ENCODE results near the gene PCDHB3. TPM values are rescaled to one million over a fixed set of nuclear protein-coding genes. Genes with fewer than 3 reads are reported as not detected.

Gene PCDHB3
- total and polyA plus RNA-seq, 2 of the 4 experiments (the other 2 are of a cell fraction), result 0.12 to 0.18 TPM

DNA sequence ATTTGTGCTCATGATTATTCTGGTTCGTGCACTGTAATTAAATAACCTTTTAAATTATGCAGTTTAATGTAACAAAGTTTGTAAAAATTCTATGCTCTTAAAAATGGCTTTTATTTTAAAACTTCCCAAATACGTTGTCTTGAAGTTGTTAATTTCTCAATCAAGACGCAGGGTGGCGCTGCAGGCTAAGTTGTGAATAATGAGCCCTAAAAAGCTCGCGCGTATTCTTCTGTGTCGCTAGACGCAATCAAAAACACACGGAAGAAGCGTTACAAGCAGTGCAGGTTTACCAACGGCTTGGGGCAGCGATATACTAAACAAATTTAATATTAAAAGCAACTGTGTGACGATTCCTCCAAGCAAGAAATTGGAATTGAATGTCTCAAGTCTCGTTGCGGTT is 21.3 kb downstream of the PCDHB3 start, which contains the start of gene PCDHB4:
TSS of gene PCDHB4 (plus strand) at position 256 of the 400 bp plus-strand sequence. CDS start 181 bp downstream, outside the sequence.
- Histone ChIP-seq H2AK9ac (replicated peaks; ENCODE audit: low read depth, low read length, poor library complexity) (no peak within 1 kb of the TSS), H3K4ac (ENCODE audit: low read depth, low read length) (no peak within 1 kb of the TSS), H3K79me1 (ENCODE audit: low read depth in 1 of 2, low read length in 2 of 2) (no peaks in the 10 kb centered on the region), H3K9ac (ENCODE audit: low read depth, low read length) (no peak within 1 kb of the TSS), H2BK20ac (ENCODE audit: low read depth, low read length) (no peak within 1 kb of the TSS), H2BK5ac (ENCODE audit: low read depth, low read length, poor library complexity, severe bottlenecking) (no peak within 1 kb of the TSS), H4K5ac (ENCODE audit: low read depth, low read length) (no peak within 1 kb of the TSS), H2AFZ (replicated peaks; ENCODE audit: low read length, poor library complexity) (no peak within 1 kb of the TSS), H3K56ac (ENCODE audit: extremely low read depth, insufficient read depth, low read length) (no peak within 1 kb of the TSS), H4K8ac (ENCODE audit: low read depth in 2 of 2, low read length in 2 of 2) (no peak within 1 kb of the TSS), H2BK120ac (ENCODE audit: low read depth, low read length) (no peak within 1 kb of the TSS), H3K4me1 (ENCODE audit: control insufficient read depth, insufficient read depth, low read length) (no peaks in the 10 kb centered on the region), H3K9me3 (ENCODE audit: control insufficient read depth, insufficient read depth, low read length) (peaks cover 12% of the 10 kb centered on the region), H3K27ac (ENCODE audit: insufficient read depth, low read length) (no peak within 1 kb of the TSS), H4K91ac (ENCODE audit: insufficient read depth, low read depth, low read length) (no peak within 1 kb of the TSS), H3K4me2 (ENCODE audit: low read depth, low read length) (no peak within 1 kb of the TSS), H3K4me3 (ENCODE audit: insufficient read depth, low read depth, low read length) (no peak within 1 kb of the TSS), H3K14ac (replicated peaks; ENCODE audit: low read depth, low read length) (no peak within 1 kb of the TSS), H3K18ac (ENCODE audit: low read depth, low read length) (no peak within 1 kb of the TSS), H3K23ac (ENCODE audit: low read depth, low read length) (no peak within 1 kb of the TSS), H4K20me1 (ENCODE audit: insufficient read depth, low read length) (no peaks in the 10 kb centered on the region), H2BK15ac (ENCODE audit: low read depth, low read length) (no peak within 1 kb of the TSS), H3K36me3 (ENCODE audit: control insufficient read depth, insufficient read depth, low read length) (no peaks in the 10 kb centered on the region), H2AK5ac (ENCODE audit: low read depth, low read length) (no peak within 1 kb of the TSS), H3K9me1 (ENCODE audit: insufficient read depth, low read length) (no peaks in the 10 kb centered on the region), H3K27me3 (ENCODE audit: control insufficient read depth, insufficient read depth, low read length) (no peaks in the 10 kb centered on the region)
- no TSS peak for BruUV-seq (replicated peaks)
- in situ Hi-C loops (cut with MboI; ENCODE audit: low sequenced_read_pairs), result no loop called here
- TF ChIP-seq, protein P1, sequence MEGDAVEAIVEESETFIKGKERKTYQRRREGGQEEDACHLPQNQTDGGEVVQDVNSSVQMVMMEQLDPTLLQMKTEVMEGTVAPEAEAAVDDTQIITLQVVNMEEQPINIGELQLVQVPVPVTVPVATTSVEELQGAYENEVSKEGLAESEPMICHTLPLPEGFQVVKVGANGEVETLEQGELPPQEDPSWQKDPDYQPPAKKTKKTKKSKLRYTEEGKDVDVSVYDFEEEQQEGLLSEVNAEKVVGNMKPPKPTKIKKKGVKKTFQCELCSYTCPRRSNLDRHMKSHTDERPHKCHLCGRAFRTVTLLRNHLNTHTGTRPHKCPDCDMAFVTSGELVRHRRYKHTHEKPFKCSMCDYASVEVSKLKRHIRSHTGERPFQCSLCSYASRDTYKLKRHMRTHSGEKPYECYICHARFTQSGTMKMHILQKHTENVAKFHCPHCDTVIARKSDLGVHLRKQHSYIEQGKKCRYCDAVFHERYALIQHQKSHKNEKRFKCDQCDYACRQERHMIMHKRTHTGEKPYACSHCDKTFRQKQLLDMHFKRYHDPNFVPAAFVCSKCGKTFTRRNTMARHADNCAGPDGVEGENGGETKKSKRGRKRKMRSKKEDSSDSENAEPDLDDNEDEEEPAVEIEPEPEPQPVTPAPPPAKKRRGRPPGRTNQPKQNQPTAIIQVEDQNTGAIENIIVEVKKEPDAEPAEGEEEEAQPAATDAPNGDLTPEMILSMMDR (conservative IDR thresholded peaks at IDR 0.05; ENCODE audit: low read depth, low read length), result 0 out of 2 replicates have a peak, but pooled peaks have one; percentile 7
- no peak for TF ChIP-seq RFX5 (IDR thresholded peaks at IDR 0.05; ENCODE audit: low read depth, low read length)
- ATAC-seq (ENCODE audit: low read depth) (no peak), DNase-seq (no peak)
- dilution Hi-C loops (cut with HindIII; ENCODE audit: low sequenced_read_pairs, unreplicated experiment), result no loop called here
- CTCF ChIA-PET, result interaction anchor here (1.0 to 1.1 kb wide), 2 partner anchors 10 to 37 kb away, joined by 3 to 4 read pairs; no protein-coding TSS in a partner anchor
- intact Hi-C loops (cut with micrococcal nuclease), result no loop called here
- no CpG with 5 or more reads among the region's 16 CpGs for WGBS, 2 experiments (ENCODE audit: extremely low coverage in 2 of 2, insufficient read length in 1 of 2)
- POLR2A ChIA-PET (ENCODE audit: unreplicated experiment), result no interaction called here
